GM06990 (cell line): Measurements from ENCODE around the gene COX11.

Experiments used
- DNase-seq: peaks from one replicate; pipeline ENCODE4 v3.0.0-alpha.2; 2011; ENCODE audit not compliant: insufficient read length; ENCODE audit errors: extremely low read depth
- H3K27me3 ChIP-seq: replicated peaks from 2 replicates; pipeline ENCODE4 v1.6.0; 2011; ENCODE audit warnings: low read length; ENCODE audit not compliant: control insufficient read depth, insufficient read depth
- H3K36me3 ChIP-seq: 2 replicates; pipeline ENCODE4 v1.5.1; 2011; ENCODE audit warnings: low read length; ENCODE audit not compliant: control insufficient read depth, insufficient read depth
- H3K4me3 ChIP-seq: replicated peaks from 2 replicates; pipeline ENCODE4 v1.5.1; 2011; ENCODE audit warnings: low read depth, mild to moderate bottlenecking, control low read depth, low read length
- TF ChIP-seq, protein P1 (sequence below): IDR thresholded peaks from 2 replicates; pipeline ENCODE4 v1.5.1; 2011; ENCODE audit warnings: low read length, control low read depth, mild to moderate bottlenecking, inconsistent platforms; ENCODE audit not compliant: insufficient read depth, poor library complexity, severe bottlenecking

COX11 gene

GRCh38 chr17:54967621-54968261 lies 713 bp downstream of the COX11 start:
- no peaks in the 10 kb centered on the region for H3K27me3 ChIP-seq
- H3K36me3 ChIP-seq, result no peaks in the 10 kb centered on the region; the same call in 1 of the 2 replicates
- no peak for DNase-seq
- TF ChIP-seq, protein P1, sequence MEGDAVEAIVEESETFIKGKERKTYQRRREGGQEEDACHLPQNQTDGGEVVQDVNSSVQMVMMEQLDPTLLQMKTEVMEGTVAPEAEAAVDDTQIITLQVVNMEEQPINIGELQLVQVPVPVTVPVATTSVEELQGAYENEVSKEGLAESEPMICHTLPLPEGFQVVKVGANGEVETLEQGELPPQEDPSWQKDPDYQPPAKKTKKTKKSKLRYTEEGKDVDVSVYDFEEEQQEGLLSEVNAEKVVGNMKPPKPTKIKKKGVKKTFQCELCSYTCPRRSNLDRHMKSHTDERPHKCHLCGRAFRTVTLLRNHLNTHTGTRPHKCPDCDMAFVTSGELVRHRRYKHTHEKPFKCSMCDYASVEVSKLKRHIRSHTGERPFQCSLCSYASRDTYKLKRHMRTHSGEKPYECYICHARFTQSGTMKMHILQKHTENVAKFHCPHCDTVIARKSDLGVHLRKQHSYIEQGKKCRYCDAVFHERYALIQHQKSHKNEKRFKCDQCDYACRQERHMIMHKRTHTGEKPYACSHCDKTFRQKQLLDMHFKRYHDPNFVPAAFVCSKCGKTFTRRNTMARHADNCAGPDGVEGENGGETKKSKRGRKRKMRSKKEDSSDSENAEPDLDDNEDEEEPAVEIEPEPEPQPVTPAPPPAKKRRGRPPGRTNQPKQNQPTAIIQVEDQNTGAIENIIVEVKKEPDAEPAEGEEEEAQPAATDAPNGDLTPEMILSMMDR, result peak; percentile 74
- peak overlapping the region; percentile 97 for H3K4me3 ChIP-seq

GRCh38 chr17:54956791-54957190 lies 11.7 kb downstream of the COX11 start:
- no peak for DNase-seq
- Histone ChIP-seq H3K4me3 (no peak overlapping the region), H3K36me3 (peaks cover 3% of the 10 kb centered on the region), H3K27me3 (no peaks in the 10 kb centered on the region)
- TF ChIP-seq, protein P1, result no peak

GRCh38 chr17:54951286-54951685 lies 17.2 kb downstream of the COX11 start:
- no peak for DNase-seq
- Histone ChIP-seq H3K36me3 (no peaks in the 10 kb centered on the region; the same call in 1 of the 2 replicates), H3K27me3 (no peaks in the 10 kb centered on the region), H3K4me3 (no peak overlapping the region)
- TF ChIP-seq, protein P1, result no peak

DNA sequence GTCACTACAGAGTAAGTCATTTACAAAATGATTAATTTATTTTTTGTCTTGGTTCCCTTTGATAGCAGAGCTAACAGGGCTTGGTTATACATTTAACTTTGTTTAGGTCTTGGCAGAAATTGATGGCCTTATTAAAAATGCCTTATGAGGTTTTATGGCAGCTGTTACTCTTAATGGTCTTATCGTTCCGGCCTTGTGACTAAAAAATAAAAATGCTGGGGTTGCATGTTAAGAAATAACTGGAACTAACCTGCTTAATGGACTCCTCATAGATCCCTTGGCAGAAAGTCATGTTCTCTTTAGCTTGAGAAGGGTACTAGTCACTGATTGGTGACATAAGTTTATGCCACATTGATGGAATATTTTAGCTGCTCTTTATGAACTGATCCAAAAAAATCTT lies 18.3 kb downstream of the COX11 start:
- TF ChIP-seq, protein P1, result no peak
- DNase-seq, result no peak
- H3K36me3 ChIP-seq, result no peaks in the 10 kb centered on the region; the same call in 1 of the 2 replicates
- no peak overlapping the region for H3K4me3 ChIP-seq
- H3K27me3 ChIP-seq, result no peaks in the 10 kb centered on the region

- Histone ChIP-seq H3K27me3 (no peaks in the 10 kb centered on the region), H3K36me3 (no peaks in the 10 kb centered on the region; the same call in 1 of the 2 replicates), H3K4me3 (no peak overlapping the region)
- TF ChIP-seq, protein P1, result no peak
- no peak for DNase-seq
Measured at GRCh38 chr17:54948380-54948779, 20.1 kb downstream of the COX11 start.

DNA sequence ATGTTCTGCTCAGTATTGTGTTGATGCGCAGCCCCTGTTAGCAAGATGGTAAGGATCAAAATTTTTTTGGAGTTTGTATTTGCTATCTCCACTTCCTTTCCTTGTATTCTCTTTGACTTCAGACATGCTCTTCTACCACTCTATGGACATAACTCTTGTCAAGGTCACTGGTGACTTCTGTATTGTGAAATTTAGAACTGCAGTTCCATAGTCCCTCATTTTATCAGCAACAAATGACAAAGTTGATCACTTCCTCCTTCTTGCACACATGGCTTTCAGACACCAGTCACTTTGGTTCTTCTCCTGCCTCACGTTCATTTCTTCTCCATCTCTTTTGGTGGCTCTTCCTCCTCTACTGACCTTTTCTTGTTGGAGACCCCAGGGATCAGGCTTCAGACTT lies 21.1 kb downstream of the COX11 start:
- no peak for DNase-seq
- Histone ChIP-seq H3K4me3 (no peak overlapping the region), H3K36me3 (no peaks in the 10 kb centered on the region; the same call in 1 of the 2 replicates), H3K27me3 (no peaks in the 10 kb centered on the region)
- TF ChIP-seq, protein P1, result no peak
